Hematopoietic multipotent progenitor cell (in vitro differentiated cells): ENCODE data around the gene PVALEF. TPM values are rescaled to one million over a fixed set of nuclear protein-coding genes. Genes with fewer than 3 reads are reported as not detected.

Experiments used
- DNase-seq, 3 donors: peaks; one replicate each; pipeline ENCODE4 v3.0.0-alpha.2; 2011 to 2015; ENCODE audit warnings: low read depth in 2 of 3, low spot score in 2 of 3
- small RNA-seq: library from RNA; depleted of rRNA; stranded (forward); fragments of <200 nt; gene quantifications from one replicate; pipeline ENCODE3, GENCODE V24; 2012
- total RNA-seq: library from RNA; depleted of rRNA; stranded (reverse); fragments of >200 nt; gene quantifications from one replicate; pipeline ENCODE4 v1.2.3, GENCODE V29; 2012

The PVALEF gene
- total RNA-seq, 1 donor = not detected

DNA sequence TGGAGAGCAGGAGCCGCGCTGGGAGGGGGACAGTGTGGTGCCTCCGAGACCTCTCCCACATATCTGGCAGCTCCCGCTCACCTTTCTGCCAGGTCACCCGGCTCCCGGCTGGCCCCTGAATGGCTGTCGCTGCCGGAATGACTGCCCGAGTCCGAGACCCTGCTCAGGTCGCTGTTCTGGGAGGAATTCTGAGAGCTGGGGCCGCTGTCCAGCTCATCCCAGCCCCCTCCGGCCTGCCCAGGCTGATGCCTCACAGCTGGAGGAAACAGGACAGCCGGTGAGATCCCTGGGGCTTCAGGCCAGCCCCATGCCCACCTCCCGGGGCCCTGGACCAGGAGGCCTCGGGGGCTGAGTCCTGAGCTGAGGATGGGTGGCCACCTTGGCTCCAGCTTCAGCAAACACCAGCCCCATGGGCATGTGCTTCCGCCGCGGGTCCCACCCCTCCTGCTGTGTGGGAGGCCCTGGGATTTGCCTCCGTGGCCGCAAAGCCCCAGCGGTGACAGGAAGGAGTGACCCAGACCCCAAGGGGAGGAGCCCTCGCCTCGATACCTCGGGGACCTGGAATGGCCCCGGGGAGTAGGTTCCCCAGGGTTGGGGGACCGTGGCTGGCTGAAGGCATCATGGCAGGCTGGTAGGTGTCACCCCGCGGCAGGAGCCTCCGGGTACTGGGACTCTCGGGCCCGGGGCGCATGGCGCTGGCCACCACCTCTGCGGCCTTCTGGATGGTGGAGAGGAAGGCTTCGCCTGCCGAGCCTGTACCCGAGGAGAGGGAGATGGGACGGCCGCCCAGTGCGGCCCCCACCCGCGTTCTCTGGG is 66.7 kb downstream of the PVALEF start:
- DNase-seq = no peak

Small RNA genes lying within 50 kb of the gene (small RNA-seq; reads per million reads assigned to genes)
- gene MIR1250 = 0.54 reads per million
- 35.7 reads per million, percentile 95 among the genes with 10 or more reads in this experiment for gene MIR3065
- gene MIR657 = not detected

Other genes starting within 250 kb of the PVALEF start
- gene CHMP6, start 173.7 kb upstream of the PVALEF start, total RNA-seq = 16.2 TPM
- 5.1 TPM for gene BAIAP2, start 130.4 kb upstream of the PVALEF start, total RNA-seq
- gene AATK, start 714 bp downstream of the PVALEF start, total RNA-seq = 7.0 TPM
- gene CEP131, start 57.5 kb downstream of the PVALEF start, total RNA-seq = 17.8 TPM
- gene TEPSIN, start 73.5 kb downstream of the PVALEF start, total RNA-seq = 38.0 TPM
- 17.0 TPM for gene NDUFAF8, start 73.8 kb downstream of the PVALEF start, total RNA-seq
- 91.8 TPM for gene SLC38A10, start 129.8 kb downstream of the PVALEF start, total RNA-seq
- 21.3 TPM for gene BAHCC1, start 229.9 kb downstream of the PVALEF start, total RNA-seq